GM10266 (cell line): Measurements from ENCODE around the gene FBXO42.
"Not testable (repeated sequence)": the region's sequence is repeated elsewhere in the genome, so short reads cannot be mapped to it uniquely, and the experiment has no call there.

Experiments
- DNase-seq: peaks from one replicate; pipeline ENCODE4 v3.0.0; 2012; ENCODE audit errors: extremely low spot score
- CTCF ChIP-seq: IDR thresholded peaks from 2 replicates; pipeline ENCODE4 v1.5.1; 2012; ENCODE audit warnings: mild to moderate bottlenecking, low read depth; ENCODE audit not compliant: control insufficient read depth, insufficient read depth; ENCODE audit errors: missing control alignments

FBXO42 gene

DNA sequence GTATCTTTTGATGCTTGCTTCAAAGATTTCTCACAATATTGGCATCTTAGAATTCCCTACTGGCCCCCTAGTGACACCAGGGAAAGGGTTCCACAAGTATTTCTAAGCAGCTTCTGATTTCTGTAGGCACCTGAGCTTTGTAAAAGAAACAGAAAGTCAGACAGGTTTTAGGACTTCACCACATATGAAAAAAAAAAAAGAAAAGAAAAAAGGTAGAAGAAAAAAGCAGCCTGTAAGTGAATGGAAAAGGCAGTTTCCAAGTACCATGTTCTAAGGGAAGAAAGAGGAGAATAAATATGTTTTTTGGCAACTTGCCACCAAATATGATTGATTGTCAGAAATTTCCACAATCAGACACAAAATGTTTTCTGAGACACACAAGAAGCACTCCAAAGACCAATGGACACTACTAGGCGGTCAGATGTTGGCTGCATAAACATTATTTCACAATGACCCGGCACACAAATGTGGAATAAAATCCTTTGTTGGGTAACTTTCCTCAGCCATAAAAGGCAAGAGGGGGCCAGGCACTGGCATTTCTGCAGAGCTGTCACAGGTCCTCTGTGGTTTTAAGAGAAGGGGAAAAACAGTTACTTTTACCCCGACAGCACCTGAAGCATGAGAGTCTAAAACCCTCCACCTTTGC lies 102.6 kb downstream of the FBXO42 start:
- no peak for DNase-seq
- TF ChIP-seq CTCF: no peak

GRCh38 chr1:16248603-16249516 lies 103.4 kb downstream of the FBXO42 start:
- no peak for TF ChIP-seq CTCF
- DNase-seq: peak; percentile 59

DNA sequence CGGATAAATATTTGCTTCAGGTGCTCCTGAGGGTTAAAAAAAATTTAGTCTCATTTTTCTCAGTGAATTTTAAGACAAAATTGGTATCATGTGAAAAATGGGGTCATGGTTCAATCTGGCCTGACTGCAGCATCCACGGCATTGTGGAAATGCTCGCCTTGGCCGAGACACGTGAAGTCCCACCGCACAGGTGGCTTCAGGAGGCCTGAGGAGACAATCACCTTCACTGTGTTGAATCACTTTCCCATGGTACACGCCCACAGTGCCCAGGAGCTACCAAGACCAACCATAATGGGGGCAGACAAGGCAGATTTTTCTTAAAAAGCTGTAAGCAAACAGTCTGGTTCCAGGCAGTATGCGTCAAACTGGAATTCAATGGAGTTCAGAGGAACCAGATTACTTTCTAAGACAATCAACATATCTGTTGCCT lies 104.3 kb downstream of the FBXO42 start:
- no peak for TF ChIP-seq CTCF
- no peak for DNase-seq

DNA sequence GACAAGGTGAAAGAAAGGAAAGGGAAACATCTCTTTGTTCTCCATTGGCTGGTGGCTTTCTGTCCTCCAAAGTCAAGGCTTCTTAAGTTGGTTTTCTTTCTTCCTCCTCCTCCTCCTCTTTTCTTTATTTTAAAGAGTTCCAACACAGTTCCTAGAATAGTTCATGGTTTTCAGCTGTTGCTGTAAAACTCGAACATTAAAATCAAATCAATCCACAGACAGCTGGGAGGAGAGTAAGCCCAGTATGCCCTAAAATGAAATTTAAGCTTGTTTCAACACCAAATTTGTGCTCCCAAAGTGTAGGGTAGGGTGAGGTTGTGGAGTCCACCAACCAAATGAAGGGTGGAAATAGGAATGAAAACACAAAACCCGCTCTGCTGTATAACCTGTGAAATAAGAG lies 104.8 kb downstream of the FBXO42 start:
- no peak for DNase-seq
- TF ChIP-seq CTCF: no peak

GRCh38 chr1:16246961-16247360 lies 105.3 kb downstream of the FBXO42 start:
- no peak for TF ChIP-seq CTCF
- no peak for DNase-seq

DNA sequence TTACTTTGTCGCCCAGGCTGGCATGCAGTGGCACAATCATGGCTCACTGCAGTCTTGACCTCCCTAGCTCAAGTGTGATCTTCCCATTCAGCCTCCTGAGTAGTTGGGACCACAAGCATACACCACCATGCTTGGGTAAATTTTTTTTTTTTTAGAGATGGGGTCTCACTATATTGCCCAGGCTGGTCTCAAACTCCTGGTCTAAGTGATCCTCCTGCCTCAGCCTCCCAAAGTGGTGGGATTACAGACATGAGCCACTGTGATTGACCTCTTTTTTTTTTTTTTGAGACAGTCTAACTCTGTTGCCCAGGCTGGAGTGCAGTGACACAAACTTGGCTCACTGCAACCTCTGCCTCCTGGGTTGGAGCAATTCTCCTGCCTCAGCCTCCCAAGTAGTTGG lies 106.0 kb downstream of the FBXO42 start:
- not testable (repeated sequence) for DNase-seq

DNA sequence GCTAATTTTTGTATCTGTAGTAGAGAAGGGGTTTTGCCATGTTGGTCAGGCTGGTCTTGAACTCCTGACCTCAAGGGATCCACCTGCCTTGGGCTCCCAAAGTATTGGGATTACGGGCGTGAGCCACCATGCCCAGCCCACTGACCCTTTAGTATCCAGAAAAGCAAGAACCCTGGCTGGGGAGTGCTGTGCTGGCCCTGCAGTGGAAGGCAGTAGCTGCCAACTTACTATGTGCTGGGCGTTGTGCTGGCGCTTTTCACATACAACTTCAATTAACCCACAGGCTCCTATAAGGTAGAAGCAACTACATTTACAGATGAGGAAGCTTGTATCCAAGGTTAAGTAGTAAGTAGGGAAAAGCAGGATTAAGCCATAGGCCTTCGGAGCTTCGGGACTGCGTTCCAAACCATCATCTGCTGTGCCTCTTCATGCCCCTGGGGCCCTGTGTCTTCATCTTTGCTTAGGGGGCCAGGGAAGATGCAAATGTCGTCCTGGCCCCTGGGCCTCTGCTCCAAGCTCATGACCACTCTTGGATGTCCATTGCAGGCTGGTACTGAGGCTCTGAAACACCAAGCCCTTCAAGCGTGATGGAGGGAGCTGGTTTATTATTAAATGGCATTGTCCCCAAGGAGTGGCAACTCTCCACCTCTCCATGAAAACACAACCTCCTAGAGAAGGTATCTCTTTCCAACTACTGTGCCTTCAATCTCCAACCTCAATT lies 106.6 kb downstream of the FBXO42 start:
- no peak for TF ChIP-seq CTCF
- DNase-seq: no peak
